ENCODE measurements around the gene SIPA1L3. TPM values are rescaled to one million over a fixed set of nuclear protein-coding genes. Genes with fewer than 3 reads are reported as not detected.

Gene SIPA1L3
- total RNA-seq, 1 experiment from 2014 or later = 5.3 TPM

DNA sequence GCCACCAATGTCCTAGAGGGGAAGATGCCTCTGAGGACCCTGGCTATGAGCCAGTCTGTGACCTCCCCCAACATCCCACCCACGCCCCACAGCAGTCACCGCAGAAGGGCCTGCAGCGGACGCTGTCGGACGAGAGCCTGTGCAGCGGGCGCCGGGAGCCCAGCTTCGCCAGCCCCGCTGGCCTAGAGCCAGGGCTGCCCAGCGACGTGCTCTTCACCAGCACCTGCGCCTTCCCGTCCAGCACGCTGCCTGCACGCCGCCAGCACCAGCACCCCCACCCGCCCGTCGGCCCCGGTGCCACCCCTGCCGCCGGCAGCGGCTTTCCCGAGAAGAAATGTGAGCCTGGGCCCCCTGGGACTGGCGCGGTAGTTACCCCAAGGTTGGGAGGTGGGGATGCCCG, 286.4 kb downstream of the SIPA1L3 start:
- DNase-seq (ENCODE audit: low spot score) = no peak

DNA sequence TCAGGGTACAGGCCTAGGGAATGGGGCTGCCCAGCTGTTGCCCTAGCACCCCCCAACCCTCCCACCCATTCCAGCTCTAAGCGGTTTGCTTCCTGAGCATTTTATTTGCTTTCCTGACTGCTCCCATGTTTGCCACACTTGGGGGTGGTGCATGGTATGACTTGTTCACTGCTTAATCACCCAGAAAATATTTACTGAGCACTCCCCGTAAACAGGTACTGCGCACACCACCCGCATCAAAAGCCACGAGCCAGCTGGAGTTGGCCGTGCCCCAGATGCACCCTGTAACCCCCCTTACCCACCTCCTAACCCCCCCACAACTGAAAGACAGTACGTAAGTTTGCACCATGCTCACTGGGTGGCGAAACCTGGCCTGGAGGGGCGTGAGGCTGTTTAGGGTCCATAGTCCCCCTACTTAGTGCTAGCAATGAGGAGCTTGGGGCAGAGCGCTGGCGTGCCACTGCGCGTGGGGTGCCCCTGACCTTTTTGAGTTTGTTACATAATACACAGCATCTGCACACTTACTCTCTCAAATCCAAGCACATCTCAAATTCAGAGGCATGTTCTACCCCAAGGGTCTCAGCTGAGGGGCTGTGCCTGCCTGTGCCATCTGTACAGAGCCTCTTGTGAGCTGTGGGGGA, 287.2 kb downstream of the SIPA1L3 start:
- no peak for DNase-seq (ENCODE audit: low spot score)

DNA sequence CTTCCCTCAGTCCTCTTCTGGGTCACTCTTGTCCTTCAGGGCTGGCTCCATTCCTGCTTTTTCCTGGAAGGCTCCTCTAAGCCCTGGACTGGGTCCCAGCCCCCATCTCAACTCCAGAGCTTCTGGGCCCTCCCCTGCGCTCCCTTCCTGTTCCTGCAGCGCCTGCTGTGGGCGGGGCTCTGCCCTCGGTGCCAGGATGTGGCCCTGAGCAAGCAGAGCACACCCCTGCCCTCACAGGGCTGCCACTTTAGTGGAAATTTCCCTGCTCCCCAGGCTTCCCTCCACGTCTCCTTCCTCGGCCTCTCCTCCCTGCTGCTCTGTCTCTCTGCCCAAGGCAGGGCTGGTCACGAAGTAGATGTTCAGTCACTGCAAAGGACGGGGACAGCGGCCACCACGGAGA, 288.2 kb downstream of the SIPA1L3 start:
- no peak for DNase-seq (ENCODE audit: low spot score)

DNA sequence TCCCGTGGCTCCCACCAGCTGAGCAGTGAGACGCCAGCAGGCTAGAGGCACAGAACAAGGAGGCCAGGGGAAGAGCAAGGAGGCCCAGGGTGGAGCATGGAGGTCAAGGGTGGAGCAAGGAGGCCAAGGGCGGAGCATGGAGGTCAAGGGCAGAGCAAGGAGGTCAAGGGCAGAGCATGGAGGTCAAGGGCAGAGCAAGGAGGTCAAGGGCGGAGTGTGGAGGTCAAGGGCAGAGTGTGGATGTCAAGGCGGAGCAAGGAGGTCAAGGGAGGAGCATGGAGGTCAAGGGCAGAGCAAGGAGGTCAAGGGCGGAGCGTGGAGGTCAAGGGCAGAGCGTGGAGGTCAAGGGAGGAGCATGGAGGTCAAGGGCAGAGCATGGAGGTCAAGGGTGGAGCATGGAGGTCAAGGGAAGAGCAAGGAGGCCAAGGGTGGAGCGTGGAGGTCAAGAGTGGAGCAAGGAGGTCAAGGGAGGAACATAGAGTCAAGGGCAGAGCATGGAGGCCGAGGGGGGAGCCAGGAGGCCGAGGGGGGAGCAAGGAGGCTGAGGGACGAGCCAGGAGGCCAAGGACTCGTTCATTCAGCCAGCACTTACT, 289.3 kb downstream of the SIPA1L3 start:
- no peak for DNase-seq (ENCODE audit: low spot score)

- DNase-seq (ENCODE audit: low spot score) = no peak
Measured at GRCh38 chr19:38196948-38197656, 290.1 kb downstream of the SIPA1L3 start.

GRCh38 chr19:38197937-38198704, 291.1 kb downstream of the SIPA1L3 start:
- no peak for DNase-seq (ENCODE audit: low spot score)

- no peak for DNase-seq (ENCODE audit: low spot score)
Measured at GRCh38 chr19:38199340-38199739, 292.3 kb downstream of the SIPA1L3 start.

DNA sequence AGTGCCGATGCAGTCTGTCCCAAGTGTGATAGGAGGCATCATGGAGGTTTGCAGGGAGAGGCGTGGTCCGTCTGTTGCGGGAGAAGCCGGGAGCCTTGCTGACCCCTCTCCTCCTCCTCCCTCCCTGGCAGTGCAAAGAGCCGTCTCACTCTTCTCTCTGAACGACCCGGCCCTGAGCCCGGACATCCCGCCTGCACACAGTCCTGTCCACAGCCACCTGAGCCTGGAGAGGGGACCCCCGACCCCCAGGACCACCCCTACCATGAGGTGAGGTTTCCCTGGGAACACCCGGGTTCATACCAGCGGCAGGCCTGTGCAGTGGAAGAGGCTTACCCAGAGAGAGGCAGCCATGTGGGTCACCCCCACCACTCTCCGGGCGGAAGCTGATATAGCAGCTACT, 294.7 kb downstream of the SIPA1L3 start:
- no peak for DNase-seq (ENCODE audit: low spot score)

DNA sequence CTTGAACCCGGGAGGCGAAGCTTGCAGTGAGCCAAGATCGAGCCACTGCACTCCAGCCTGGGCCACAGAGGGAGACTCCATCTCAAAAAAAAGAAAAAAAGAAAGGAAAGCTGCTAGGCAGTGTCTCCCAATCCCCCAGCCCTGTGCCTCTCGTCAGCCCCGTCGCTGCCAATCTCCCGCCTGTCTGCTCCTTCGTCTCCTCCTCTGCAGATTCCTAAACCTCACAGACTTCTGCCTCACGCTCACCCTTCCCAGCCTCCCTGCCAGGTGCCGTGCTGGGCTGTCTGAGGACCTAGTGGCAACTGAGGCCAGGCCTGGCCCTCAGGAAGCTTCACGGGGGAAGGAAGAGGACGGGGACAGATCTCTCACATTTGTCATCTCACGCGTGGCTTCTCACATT, 295.5 kb downstream of the SIPA1L3 start:
- DNase-seq (ENCODE audit: low spot score) = no peak

DNA sequence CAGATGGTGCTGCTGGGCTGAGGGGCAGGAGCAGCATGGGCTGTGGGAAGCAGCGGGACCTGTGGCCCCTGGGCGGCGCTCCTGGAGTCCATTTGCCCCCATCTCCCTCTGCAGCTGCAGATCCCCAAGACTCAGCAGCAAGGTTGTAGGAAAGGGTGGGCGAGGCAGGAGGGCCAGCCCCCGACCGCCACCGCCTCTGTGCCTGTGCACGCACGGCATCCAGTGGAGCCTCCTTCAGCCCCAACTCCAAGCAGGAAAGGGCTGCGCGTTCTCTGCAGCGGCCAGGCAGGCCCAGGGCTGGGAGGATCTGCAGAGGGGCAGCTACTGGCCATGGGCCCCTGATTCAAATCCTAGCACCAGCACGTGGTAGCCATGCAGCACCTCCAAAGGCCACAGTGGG, 296.2 kb downstream of the SIPA1L3 start:
- no peak for DNase-seq (ENCODE audit: low spot score)

DNA sequence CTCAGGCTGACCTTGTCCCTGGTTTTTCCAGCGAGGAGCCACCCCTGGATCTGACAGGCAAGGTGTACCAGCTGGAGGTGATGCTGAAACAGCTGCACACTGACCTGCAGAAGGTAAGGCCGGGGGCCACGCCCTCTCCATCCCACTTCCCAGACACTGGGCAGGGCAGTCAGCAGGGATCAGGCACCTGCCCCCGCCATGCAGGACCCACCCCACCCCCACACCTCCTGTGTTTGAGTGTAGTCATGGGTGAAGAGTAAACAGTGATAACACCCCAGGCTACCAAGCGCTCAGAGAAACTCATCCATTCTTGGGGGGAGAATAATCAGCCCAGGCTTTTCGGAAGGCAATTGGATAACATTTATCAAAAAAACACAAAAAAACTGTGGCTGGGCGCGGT, 297.1 kb downstream of the SIPA1L3 start:
- no peak for DNase-seq (ENCODE audit: low spot score)

- DNase-seq (ENCODE audit: low spot score) = no peak
Measured at GRCh38 chr19:38204728-38205127, 297.7 kb downstream of the SIPA1L3 start.

DNA sequence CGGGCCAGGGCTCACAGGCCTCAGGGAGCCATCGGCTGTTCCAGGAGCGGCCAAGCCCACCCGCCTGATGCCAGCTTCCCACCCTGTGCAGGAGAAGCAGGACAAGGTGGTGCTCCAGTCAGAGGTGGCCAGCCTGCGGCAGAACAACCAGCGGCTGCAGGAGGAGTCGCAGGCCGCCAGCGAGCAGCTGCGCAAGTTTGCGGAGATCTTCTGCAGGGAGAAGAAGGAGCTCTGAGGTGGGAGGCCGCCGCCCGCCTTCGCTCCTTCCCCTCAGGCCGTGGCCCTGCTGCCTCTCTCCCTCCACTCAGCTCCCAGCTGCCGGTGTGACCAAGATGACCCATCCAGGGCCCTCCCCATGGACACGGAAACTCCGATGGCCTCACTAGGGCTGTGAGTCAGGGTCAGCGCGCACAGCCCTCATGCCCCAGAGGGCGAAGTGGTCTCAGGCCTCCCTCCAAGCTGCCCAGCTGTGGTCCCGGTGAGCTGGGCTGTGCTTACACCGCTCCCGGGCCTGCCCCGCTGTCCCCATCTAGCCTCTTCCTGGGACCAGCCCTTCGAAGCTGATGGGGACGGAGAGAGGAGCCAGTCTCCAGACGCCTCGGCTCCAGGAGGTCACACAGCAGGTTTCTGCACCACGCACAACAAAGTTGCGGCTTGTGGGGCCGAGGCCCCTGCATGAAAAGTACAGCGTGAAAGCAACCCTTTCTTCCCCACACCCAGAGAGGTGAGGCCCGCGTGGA, 299.2 kb downstream of the SIPA1L3 start:
- no peak for DNase-seq (ENCODE audit: low spot score)

DNA sequence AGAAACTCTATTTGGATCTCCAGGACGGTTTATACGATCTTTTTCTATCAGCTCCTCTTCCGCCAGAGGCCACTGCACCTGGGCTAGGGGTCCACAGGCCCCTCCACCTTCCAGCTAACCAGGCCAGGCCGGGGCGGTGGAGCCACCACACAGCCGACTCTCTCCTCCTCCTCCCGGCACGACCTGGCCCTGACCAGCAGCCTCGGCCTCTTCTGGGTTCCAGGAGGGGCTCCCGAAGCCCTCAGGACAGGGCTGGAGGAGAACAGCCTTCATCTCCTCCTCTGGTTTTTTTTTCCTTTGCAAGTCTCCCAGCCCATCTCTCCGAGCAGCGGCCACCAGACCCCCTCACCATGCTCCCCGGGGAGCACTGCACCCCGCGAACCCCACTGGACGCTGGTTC, 299.9 kb downstream of the SIPA1L3 start:
- DNase-seq (ENCODE audit: low spot score) = no peak

GRCh38 chr19:38207543-38207942, 300.5 kb downstream of the SIPA1L3 start:
- DNase-seq (ENCODE audit: low spot score) = no peak

DNA sequence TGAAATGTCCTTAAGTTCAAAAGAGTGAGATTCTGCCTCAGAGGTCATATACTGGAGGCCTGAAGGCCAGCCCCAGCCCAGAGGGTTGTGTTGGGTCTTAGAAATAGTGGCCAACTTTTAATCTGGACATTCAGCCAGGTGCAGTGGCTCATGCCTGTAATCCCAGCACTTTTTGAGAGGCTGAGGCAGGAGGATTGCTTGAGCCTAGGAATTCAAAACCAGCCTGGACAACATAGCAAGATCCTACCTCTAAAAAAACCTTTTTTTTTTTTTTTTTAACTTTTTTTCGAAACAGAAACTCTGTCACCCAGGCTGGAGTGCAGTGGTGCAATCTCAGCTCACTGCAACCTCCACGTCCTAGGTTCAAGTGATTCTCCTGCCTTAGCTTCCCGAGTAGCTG, 301.6 kb downstream of the SIPA1L3 start:
- DNase-seq (ENCODE audit: low spot score) = no peak

- DNase-seq (ENCODE audit: low spot score) = no peak
Measured at GRCh38 chr19:38209152-38209551, 302.1 kb downstream of the SIPA1L3 start.

- DNase-seq (ENCODE audit: low spot score) = no peak
Measured at GRCh38 chr19:38209671-38210457, 302.9 kb downstream of the SIPA1L3 start.

DNA sequence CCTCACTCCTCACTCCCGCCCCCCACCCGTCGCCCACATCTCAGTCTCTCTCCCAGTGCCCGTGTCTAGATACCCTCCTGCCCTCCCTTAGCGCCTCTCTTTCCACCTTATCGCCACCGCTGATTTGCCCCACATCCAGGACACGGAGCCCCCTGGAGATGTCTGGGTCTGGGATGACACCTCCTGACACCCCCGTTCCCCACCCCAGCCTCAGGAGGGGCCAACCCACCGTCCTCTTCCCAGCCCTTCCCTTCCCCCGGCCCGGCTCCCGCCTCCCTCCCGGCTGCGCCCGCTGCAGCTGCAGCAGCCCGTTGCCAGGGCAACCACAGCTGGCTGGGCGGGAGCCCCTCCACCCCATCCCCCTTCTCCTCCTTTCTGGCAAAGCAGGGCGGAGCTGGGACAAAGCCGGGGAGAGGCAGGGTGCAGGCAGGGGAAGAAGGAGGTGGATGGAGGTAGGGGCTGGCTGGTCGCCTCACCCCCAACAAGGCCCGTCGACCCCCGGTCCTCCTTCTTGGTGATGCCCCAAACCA, 303.5 kb downstream of the SIPA1L3 start:
- DNase-seq (ENCODE audit: low spot score) = no peak

- no peak for DNase-seq (ENCODE audit: low spot score)
Measured at GRCh38 chr19:38211151-38211591, 304.2 kb downstream of the SIPA1L3 start.

GRCh38 chr19:38211766-38212165, 304.8 kb downstream of the SIPA1L3 start:
- DNase-seq (ENCODE audit: low spot score) = no peak

All from H4 (cell line).